B cell (primary cell): Measurements from ENCODE around the gene CD109. TPM values are rescaled to one million over a fixed set of nuclear protein-coding genes. Genes with fewer than 3 reads are reported as not detected.

Source experiments
- ATAC-seq: fragments of 200-7000 bp; cut with Tn5 transposase; one replicate; pipeline ENCODE4 v1.10.0; 2021; ENCODE audit warnings: low read depth, mild to moderate bottlenecking, moderate number of reproducible peaks, moderate library complexity
- CTCF ChIA-PET: fragments of 350-600 bp; sonication (Branson Sonifier 250); formaldehyde crosslinking; loops from one replicate; lab custom pipeline; 2021; ENCODE audit warnings: antibody characterized with exemption, inconsistent platforms; lab: Charles Lee
- POLR2A ChIA-PET: fragments of 350-600 bp; sonication (Branson Sonifier 250); formaldehyde crosslinking; loops from one replicate; lab custom pipeline; 2021; ENCODE audit warnings: antibody characterized with exemption; lab: Charles Lee
- DNase-seq: peaks from one replicate; pipeline ENCODE4 v3.0.0; 2013
- H2AFZ ChIP-seq: 2 replicates; pipeline ENCODE4 v1.6.1; 2012; ENCODE audit warnings: mild to moderate bottlenecking, low read depth, low read length; ENCODE audit not compliant: insufficient read depth, poor library complexity, severe bottlenecking
- H3K27ac ChIP-seq, 2 donors: 1 replicate in 1 of 2; 2 replicates in 1 of 2; pipeline ENCODE4 v1.5.1; 2012 to 2013; ENCODE audit warnings: low read length in 2 of 2, mild to moderate bottlenecking in 2 of 2, moderate library complexity in 1 of 2
- H3K27me3 ChIP-seq, 4 experiments: fragments of 200-600 bp in 1 of 4; sonication (generic) in 1 of 4; replicated peaks in 1 of 4; 1 replicate in 2 of 4; 2 replicates in 2 of 4; pipeline versions ENCODE4 v1.6.1 to v1.7.0; 2013 to 2016; ENCODE audit warnings: low read length in 3 of 4, mild to moderate bottlenecking in 2 of 4, mixed read lengths in 1 of 4, moderate library complexity in 1 of 4; ENCODE audit not compliant: insufficient read depth in 4 of 4, control insufficient read depth in 3 of 4; ENCODE audit errors: control extremely low read depth in 1 of 4
- H3K36me3 ChIP-seq, 2 experiments: replicated peaks in 1 of 2; 1 replicate in 1 of 2; 2 replicates in 1 of 2; pipeline versions ENCODE4 v1.6.1 to v1.7.1; 2013; ENCODE audit warnings: low read length in 1 of 2; ENCODE audit not compliant: insufficient read depth in 2 of 2, control insufficient read depth in 1 of 2; ENCODE audit errors: control extremely low read depth in 1 of 2, extremely low read depth in 1 of 2
- H3K4me1 ChIP-seq, 2 donors: fragments of 200-600 bp in 1 of 2; sonication (generic) in 1 of 2; 1 replicate in 1 of 2; 2 replicates in 1 of 2; pipeline versions ENCODE4 v1.5.1 to v1.6.1; 2013 to 2017; ENCODE audit warnings: low read length in 2 of 2; ENCODE audit not compliant: control insufficient read depth in 2 of 2, insufficient read depth in 2 of 2
- H3K4me2 ChIP-seq: replicated peaks from 2 replicates; pipeline ENCODE3; 2012; ENCODE audit warnings: mild to moderate bottlenecking, low read depth, low read length; ENCODE audit not compliant: poor library complexity, severe bottlenecking
- H3K4me3 ChIP-seq, 5 experiments: fragments of 200-600 bp in 1 of 5; sonication (generic) in 1 of 5; 1 replicate in 3 of 5; 2 replicates in 2 of 5; pipeline versions ENCODE4 v1.5.1 to v1.7.0; 2011 to 2016; ENCODE audit warnings: low read length in 4 of 5, mild to moderate bottlenecking in 4 of 5, low read depth in 2 of 5, control low read depth in 1 of 5, moderate library complexity in 1 of 5; ENCODE audit not compliant: insufficient read depth in 1 of 5; ENCODE audit errors: control extremely low read depth in 1 of 5, extremely low read depth in 1 of 5
- H3K79me2 ChIP-seq: fragments of 200-600 bp; sonication (generic); one replicate; pipeline ENCODE4 v1.6.0; 2016; ENCODE audit warnings: low read length; ENCODE audit not compliant: control insufficient read depth, insufficient read depth
- H3K9ac ChIP-seq: fragments of 200-600 bp; sonication (generic); 2 replicates; pipeline ENCODE4 v1.6.1; 2017; ENCODE audit warnings: mild to moderate bottlenecking, low read length, moderate library complexity
- H3K9me3 ChIP-seq, 3 donors: one replicate each; pipeline versions ENCODE4 v1.6.1 to v1.7.1; 2013; ENCODE audit warnings: low read length in 2 of 3; ENCODE audit not compliant: control insufficient read depth in 2 of 3, insufficient read depth in 1 of 3; ENCODE audit errors: control extremely low read depth in 1 of 3
- H4K20me1 ChIP-seq: 2 replicates; pipeline ENCODE4 v1.6.0; 2012; ENCODE audit warnings: mild to moderate bottlenecking, low read length; ENCODE audit not compliant: insufficient read depth, control insufficient read depth, poor library complexity, severe bottlenecking
- H3K27ac Mint-ChIP-seq: one replicate; pipeline ENCODE4 v1.8.0; 2021; ENCODE audit warnings: mixed read lengths
- H3K27me3 Mint-ChIP-seq: one replicate; pipeline ENCODE4 v1.8.0; 2021; ENCODE audit warnings: mixed read lengths
- H3K4me1 Mint-ChIP-seq: one replicate; pipeline ENCODE4 v1.8.0; 2021; ENCODE audit warnings: mixed read lengths
- H3K4me3 Mint-ChIP-seq: one replicate; pipeline ENCODE4 v1.8.0; 2021; ENCODE audit warnings: mixed read lengths
- H3K9me3 Mint-ChIP-seq: one replicate; pipeline ENCODE4 v1.8.0; 2022; ENCODE audit warnings: mixed read lengths; ENCODE audit not compliant: insufficient read depth
- EZH2 ChIP-seq: IDR thresholded peaks from 2 replicates; pipeline ENCODE4 v1.6.1; 2012; ENCODE audit warnings: borderline replicate concordance, low read depth, mild to moderate bottlenecking, moderate library complexity, low read length; ENCODE audit not compliant: insufficient read depth, poor library complexity, severe bottlenecking
- WGBS: methylation state at CpG from one replicate; pipeline ENCODE4 v1.1.5; 2013; ENCODE audit warnings: missing lambda C conversion rate; ENCODE audit not compliant: insufficient coverage; 5-methylcytosine and 5-hydroxymethylcytosine counted together
- intact Hi-C: fragments of 100-400 bp; cut with micrococcal nuclease; formaldehyde crosslinking; loops from one replicate; pipeline ENCODE4 v1.10.0; 2022
- polyA plus RNA-seq: library from polyadenylated mRNA; depleted of rRNA; stranded (reverse); fragments of >200 nt; gene quantifications from 2 replicates; pipeline ENCODE4 v1.2.3, GENCODE V29; 2012
- total RNA-seq, 2 donors: library from RNA; stranded (reverse); fragments of 120-200 nt in 1 of 2; gene quantifications; 1 replicate in 1 of 2; 2 replicates in 1 of 2; pipeline versions ENCODE4 v1.2.3 to v1.2.4, GENCODE V29; 2013 to 2022
- TF ChIP-seq, protein P1 (sequence below): fragments of 200-600 bp; IDR thresholded peaks from one replicate; pipeline ENCODE4 v1.8.0; 2022; ENCODE audit warnings: antibody characterized with exemption, mild to moderate bottlenecking

Gene CD109
- total and polyA plus RNA-seq, 2 donors (not counting 1 experiment from before 2014, with no cell fraction given), result 0.15 TPM; not detected in 1

DNA sequence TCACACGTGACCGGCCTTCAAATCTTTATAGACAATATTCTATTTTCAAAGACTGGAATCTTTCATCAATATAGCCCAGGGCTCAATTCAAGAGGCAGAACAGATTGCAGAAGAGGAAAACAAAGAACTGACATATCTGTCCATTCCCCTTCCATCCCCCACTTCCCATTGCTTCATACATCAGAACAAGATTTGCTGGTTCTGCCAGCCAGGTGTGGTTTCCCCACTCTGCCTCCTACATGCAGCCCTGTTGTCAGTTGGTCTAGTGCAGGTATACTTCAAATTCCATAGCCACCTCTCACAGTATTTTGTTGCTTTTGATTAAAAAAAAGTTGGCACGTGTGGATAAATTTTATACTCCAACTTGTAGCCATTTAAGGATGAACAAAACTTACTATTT lies 174.9 kb downstream of the CD109 start:
- no peak overlapping the region for H3K4me2 ChIP-seq
- Mint-ChIP-seq H3K4me3 (no peak overlapping the region), H3K4me1 (no peaks in the 10 kb centered on the region), H3K27me3 (no peaks in the 10 kb centered on the region), H3K27ac (no peak overlapping the region), H3K9me3 (no peaks in the 10 kb centered on the region)
- POLR2A ChIA-PET, result no interaction called here
- CTCF ChIA-PET, result no interaction called here
- no peaks in the 10 kb centered on the region for H3K9me3 ChIP-seq
- no peaks in the 10 kb centered on the region for H3K79me2 ChIP-seq
- H2AFZ ChIP-seq, result no peak overlapping the region
- no peaks in the 10 kb centered on the region for H3K4me1 ChIP-seq
- H3K27ac ChIP-seq, result no peak overlapping the region
- ATAC-seq (no peak), DNase-seq (no peak)
- no peak overlapping the region for H3K4me3 ChIP-seq
- TF ChIP-seq, protein P1, sequence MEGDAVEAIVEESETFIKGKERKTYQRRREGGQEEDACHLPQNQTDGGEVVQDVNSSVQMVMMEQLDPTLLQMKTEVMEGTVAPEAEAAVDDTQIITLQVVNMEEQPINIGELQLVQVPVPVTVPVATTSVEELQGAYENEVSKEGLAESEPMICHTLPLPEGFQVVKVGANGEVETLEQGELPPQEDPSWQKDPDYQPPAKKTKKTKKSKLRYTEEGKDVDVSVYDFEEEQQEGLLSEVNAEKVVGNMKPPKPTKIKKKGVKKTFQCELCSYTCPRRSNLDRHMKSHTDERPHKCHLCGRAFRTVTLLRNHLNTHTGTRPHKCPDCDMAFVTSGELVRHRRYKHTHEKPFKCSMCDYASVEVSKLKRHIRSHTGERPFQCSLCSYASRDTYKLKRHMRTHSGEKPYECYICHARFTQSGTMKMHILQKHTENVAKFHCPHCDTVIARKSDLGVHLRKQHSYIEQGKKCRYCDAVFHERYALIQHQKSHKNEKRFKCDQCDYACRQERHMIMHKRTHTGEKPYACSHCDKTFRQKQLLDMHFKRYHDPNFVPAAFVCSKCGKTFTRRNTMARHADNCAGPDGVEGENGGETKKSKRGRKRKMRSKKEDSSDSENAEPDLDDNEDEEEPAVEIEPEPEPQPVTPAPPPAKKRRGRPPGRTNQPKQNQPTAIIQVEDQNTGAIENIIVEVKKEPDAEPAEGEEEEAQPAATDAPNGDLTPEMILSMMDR, result no peak
- no peak for TF ChIP-seq EZH2
- no peaks in the 10 kb centered on the region for H3K36me3 ChIP-seq
- intact Hi-C loops, result no loop called here
- H3K9ac ChIP-seq, result no peak overlapping the region
- 95% methylated on average over 2 of the region's 3 CpGs for WGBS
- H3K27me3 ChIP-seq, result no peaks in the 10 kb centered on the region
- no peaks in the 10 kb centered on the region for H4K20me1 ChIP-seq

DNA sequence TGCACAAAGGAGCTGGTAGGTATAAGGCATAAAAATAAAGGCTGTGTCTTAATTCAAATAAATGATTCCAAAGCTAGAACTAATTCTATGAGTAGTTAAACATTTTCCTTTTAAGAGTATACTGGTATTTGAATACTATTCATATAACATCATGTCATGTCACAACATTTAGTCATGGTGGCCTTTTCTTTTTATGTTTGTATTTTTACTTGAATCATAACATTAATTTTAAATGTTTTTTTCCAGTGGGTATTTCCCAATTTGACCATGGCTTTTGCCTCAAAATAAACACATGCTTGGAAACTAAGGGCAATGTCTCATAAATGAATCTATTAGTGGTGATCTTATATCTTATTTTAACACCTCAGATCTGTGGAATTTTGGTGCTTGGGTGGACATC lies 177.1 kb downstream of the CD109 start:
- Histone ChIP-seq H3K4me3 (no peak overlapping the region), H3K9me3 (no peaks in the 10 kb centered on the region), H3K27ac (no peak overlapping the region), H3K4me2 (no peak overlapping the region), H2AFZ (no peak overlapping the region), H3K36me3 (no peaks in the 10 kb centered on the region), H3K9ac (no peak overlapping the region), H3K4me1 (no peaks in the 10 kb centered on the region), H3K79me2 (no peaks in the 10 kb centered on the region), H4K20me1 (no peaks in the 10 kb centered on the region), H3K27me3 (no peaks in the 10 kb centered on the region)
- intact Hi-C loops, result no loop called here
- Mint-ChIP-seq H3K27ac (no peak overlapping the region), H3K9me3 (no peaks in the 10 kb centered on the region), H3K27me3 (no peaks in the 10 kb centered on the region), H3K4me1 (no peaks in the 10 kb centered on the region), H3K4me3 (no peak overlapping the region)
- no peak for DNase-seq
- ChIA-PET POLR2A (no interaction called here), CTCF (no interaction called here)
- TF ChIP-seq, protein P1, result no peak
- no peak for TF ChIP-seq EZH2
- ATAC-seq, result no peak

Other genes starting within 250 kb of the CD109 start
- 20.0 and 24.7 TPM in 2 replicates for gene CGAS, start 243.9 kb upstream of the CD109 start, total RNA-seq
- gene CGAS, start 243.9 kb upstream of the CD109 start, polyA plus RNA-seq, result 5.1 and 6.3 TPM in 2 replicates
- gene MTO1, start 234.5 kb upstream of the CD109 start, total RNA-seq, result 79.5 and 84.4 TPM in 2 replicates
- 52.1 and 56.0 TPM in 2 replicates for gene MTO1, start 234.5 kb upstream of the CD109 start, polyA plus RNA-seq
- gene EEF1A1, start 175.2 kb upstream of the CD109 start, total RNA-seq, result 12,449 and 12,769 TPM in 2 replicates
- gene EEF1A1, start 175.2 kb upstream of the CD109 start, polyA plus RNA-seq, result 9,254 and 9,671 TPM in 2 replicates
- 8.0 and 8.2 TPM in 2 replicates for gene SLC17A5, start 42.2 kb upstream of the CD109 start, total RNA-seq
- 2.1 and 3.8 TPM in 2 replicates for gene SLC17A5, start 42.2 kb upstream of the CD109 start, polyA plus RNA-seq